Liver (tissue), 3 donors: ENCODE results near the gene PDK2.

Source experiments
- FOXA1 ChIP-seq: IDR thresholded peaks from 2 replicates; pipeline ENCODE4 v1.6.1; 2016; ENCODE audit warnings: antibody characterized with exemption
- GABPA ChIP-seq, 2 donors: IDR thresholded peaks in 1 of 2; conservative IDR thresholded peaks in 1 of 2; 2 replicates each; pipeline ENCODE4 v1.6.1; 2016; ENCODE audit warnings: antibody characterized with exemption in 2 of 2, mild to moderate bottlenecking in 1 of 2, moderate library complexity in 1 of 2
- HNF4G ChIP-seq: IDR thresholded peaks from 2 replicates; pipeline ENCODE4 v1.6.1; 2016; ENCODE audit warnings: antibody characterized with exemption
- JUND ChIP-seq, 2 donors: IDR thresholded peaks; 2 replicates each; pipeline ENCODE4 v1.6.1; 2016; ENCODE audit warnings: antibody characterized with exemption in 2 of 2
- MAX ChIP-seq: IDR thresholded peaks from 2 replicates; pipeline ENCODE4 v1.6.1; 2016; ENCODE audit warnings: antibody characterized with exemption
- RAD21 ChIP-seq, 2 donors: IDR thresholded peaks; 2 replicates each; pipeline ENCODE4 v1.6.1; 2016; ENCODE audit warnings: antibody characterized with exemption in 2 of 2, mild to moderate bottlenecking in 2 of 2
- SP1 ChIP-seq: IDR thresholded peaks from 2 replicates; pipeline ENCODE4 v1.6.1; 2018; ENCODE audit warnings: antibody characterized with exemption, mild to moderate bottlenecking
- TAF1 ChIP-seq: conservative IDR thresholded peaks from 2 replicates; pipeline ENCODE4 v1.6.1; 2016; ENCODE audit warnings: antibody characterized with exemption, mild to moderate bottlenecking
- YY1 ChIP-seq: IDR thresholded peaks from 2 replicates; pipeline ENCODE4 v1.6.1; 2016; ENCODE audit warnings: antibody characterized with exemption, mild to moderate bottlenecking
- TF ChIP-seq, protein P1 (sequence below): fragments of 150-350 bp; IDR thresholded peaks from 2 replicates; pipeline ENCODE4 v1.5.1; 2017; ENCODE audit warnings: improper control_type of control experiment, low read depth, low read length; ENCODE audit not compliant: missing input control
- TF ChIP-seq, protein P2 (sequence below): IDR thresholded peaks from 2 replicates; pipeline ENCODE4 v1.6.1; 2016; ENCODE audit warnings: antibody characterized with exemption
- TF ChIP-seq, protein P3 (sequence below): IDR thresholded peaks from 2 replicates; pipeline ENCODE4 v1.6.1; 2016; ENCODE audit warnings: antibody characterized with exemption, mild to moderate bottlenecking
- donor health status: healthy.
- donor health status: healthy.

GRCh38 chr17:50107790-50108414 lies 12.8 kb downstream of the PDK2 start:
- TF ChIP-seq, protein P1, sequence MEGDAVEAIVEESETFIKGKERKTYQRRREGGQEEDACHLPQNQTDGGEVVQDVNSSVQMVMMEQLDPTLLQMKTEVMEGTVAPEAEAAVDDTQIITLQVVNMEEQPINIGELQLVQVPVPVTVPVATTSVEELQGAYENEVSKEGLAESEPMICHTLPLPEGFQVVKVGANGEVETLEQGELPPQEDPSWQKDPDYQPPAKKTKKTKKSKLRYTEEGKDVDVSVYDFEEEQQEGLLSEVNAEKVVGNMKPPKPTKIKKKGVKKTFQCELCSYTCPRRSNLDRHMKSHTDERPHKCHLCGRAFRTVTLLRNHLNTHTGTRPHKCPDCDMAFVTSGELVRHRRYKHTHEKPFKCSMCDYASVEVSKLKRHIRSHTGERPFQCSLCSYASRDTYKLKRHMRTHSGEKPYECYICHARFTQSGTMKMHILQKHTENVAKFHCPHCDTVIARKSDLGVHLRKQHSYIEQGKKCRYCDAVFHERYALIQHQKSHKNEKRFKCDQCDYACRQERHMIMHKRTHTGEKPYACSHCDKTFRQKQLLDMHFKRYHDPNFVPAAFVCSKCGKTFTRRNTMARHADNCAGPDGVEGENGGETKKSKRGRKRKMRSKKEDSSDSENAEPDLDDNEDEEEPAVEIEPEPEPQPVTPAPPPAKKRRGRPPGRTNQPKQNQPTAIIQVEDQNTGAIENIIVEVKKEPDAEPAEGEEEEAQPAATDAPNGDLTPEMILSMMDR: no peak
- TF ChIP-seq YY1 (no peak), RAD21 (IDR thresholded peaks at IDR 0.05) (no peak), FOXA1 (no peak), JUND (IDR thresholded peaks at IDR 0.05) (no peak), SP1 (no peak), TAF1 (no peak), MAX (no peak), HNF4G (no peak), GABPA (IDR thresholded peaks at IDR 0.05 in 1 of 2, conservative IDR thresholded peaks at IDR 0.05 in 1 of 2) (no peak)
- TF ChIP-seq, protein P2, sequence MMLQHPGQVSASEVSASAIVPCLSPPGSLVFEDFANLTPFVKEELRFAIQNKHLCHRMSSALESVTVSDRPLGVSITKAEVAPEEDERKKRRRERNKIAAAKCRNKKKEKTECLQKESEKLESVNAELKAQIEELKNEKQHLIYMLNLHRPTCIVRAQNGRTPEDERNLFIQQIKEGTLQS: no peak
- TF ChIP-seq, protein P3, sequence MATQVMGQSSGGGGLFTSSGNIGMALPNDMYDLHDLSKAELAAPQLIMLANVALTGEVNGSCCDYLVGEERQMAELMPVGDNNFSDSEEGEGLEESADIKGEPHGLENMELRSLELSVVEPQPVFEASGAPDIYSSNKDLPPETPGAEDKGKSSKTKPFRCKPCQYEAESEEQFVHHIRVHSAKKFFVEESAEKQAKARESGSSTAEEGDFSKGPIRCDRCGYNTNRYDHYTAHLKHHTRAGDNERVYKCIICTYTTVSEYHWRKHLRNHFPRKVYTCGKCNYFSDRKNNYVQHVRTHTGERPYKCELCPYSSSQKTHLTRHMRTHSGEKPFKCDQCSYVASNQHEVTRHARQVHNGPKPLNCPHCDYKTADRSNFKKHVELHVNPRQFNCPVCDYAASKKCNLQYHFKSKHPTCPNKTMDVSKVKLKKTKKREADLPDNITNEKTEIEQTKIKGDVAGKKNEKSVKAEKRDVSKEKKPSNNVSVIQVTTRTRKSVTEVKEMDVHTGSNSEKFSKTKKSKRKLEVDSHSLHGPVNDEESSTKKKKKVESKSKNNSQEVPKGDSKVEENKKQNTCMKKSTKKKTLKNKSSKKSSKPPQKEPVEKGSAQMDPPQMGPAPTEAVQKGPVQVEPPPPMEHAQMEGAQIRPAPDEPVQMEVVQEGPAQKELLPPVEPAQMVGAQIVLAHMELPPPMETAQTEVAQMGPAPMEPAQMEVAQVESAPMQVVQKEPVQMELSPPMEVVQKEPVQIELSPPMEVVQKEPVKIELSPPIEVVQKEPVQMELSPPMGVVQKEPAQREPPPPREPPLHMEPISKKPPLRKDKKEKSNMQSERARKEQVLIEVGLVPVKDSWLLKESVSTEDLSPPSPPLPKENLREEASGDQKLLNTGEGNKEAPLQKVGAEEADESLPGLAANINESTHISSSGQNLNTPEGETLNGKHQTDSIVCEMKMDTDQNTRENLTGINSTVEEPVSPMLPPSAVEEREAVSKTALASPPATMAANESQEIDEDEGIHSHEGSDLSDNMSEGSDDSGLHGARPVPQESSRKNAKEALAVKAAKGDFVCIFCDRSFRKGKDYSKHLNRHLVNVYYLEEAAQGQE: no peak
